ENCODE data around the gene AK4.

Gene AK4

DNA sequence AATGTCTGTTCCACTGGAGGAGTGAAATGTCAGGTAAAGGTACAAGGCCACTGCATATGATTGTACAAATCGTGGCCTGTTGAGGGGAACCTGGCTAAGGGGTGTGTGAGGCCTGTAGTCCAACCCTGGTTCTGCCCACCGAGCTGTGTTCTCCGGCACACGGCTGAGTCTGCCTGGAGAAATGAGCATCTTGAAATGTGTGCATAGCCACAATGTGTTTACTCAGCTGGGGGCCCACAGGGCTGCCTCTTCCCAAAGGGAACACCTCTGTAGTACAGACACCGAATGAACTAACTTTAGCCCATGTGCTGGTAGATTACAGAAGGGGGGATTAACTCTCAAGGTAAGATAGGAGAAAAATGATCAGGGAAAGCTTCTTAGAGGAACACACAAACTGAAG is 30.2 kb downstream of the AK4 start:
- DNase-seq, result no peak

DNA sequence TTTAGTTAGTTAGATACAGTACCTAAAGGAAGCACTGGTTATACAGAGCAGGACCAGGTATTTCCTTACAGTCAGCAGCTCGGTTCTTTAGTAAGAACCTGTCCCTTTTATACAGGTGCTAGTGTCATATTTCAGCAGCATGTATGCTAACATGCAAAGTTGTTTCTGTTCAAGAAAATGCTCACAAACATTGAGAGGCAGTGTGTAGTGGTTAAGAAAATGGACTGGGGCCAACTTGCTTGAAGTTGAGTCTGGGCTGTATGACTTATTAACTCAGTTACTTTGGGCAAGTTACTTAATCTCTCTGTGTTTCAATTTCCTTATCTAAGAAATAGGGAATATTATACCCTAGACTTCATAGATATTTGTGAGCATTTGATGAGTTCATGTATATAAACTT is 31.1 kb downstream of the AK4 start:
- no peak for DNase-seq

DNA sequence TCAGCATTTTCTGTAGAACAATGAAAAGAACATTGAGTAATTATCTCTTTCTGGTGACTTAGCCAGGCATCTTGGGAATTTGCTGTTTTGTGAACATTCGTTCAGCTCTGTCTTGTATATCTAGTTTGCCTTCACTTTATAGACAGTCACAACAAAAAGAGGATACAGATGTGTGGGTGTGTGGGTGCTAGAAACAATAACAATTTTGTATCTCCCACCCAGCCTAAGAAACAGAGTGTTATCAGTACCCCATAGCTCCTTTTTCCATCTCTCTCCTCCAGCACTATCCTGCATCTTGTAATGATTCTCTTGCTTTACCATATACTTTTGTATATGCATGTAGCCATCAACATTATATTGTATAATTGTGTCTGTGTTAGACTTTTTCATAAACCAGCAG is 33.0 kb downstream of the AK4 start:
- no peak for DNase-seq

DNA sequence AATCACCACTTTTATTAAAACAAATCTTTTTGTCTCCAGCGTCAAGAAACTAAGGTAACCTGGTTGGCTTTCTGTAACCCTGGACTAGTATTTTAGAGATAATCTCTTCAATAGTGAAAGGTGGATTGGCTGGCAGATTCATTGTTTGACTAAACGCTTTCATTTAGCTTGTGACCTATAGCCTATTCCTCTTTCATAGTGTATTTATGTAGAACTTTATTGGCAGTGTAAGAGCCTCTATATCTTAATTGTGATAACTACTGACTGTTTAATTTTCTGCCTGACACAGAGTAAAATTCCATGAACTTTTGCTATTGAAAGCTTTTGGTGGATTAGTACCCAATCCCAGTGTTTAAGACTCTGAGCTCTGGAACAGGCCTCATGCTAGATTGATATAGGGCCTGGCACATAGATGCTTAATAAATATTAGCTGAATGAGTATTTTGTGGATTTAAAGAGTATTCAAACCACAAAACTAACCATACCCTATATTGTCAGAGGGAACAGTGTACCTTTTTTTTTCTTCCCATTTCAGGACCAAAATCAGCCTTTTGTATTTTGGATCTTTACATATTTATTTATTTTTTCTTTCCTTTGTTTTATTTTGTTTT is 34.8 kb downstream of the AK4 start:
- DNase-seq, result no peak

DNA sequence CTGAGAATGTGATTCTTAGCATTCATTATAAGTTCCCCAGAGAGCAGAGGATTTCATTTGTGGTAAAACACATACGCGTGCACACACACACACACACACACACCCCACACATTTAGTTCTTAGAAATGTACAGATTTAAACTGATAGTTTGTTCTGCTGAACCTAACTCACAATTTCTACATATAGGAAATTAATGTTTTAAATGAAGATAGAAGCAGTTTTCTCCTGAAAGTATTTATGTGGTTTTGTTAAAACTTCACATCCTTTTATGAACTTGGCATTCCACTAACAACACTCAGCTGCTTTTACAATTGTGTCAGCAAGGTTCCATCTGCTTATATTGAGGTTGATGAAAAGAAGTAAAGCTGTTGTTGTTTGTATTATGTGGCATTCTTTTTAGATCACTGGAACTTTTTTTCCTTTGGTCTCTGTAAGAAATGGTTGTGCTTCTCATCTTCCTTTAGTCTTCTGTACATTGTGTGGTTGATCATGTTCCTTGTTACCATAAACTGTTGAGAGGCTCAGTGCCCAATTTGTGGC is 41.6 kb downstream of the AK4 start:
- DNase-seq, result no peak

DNA sequence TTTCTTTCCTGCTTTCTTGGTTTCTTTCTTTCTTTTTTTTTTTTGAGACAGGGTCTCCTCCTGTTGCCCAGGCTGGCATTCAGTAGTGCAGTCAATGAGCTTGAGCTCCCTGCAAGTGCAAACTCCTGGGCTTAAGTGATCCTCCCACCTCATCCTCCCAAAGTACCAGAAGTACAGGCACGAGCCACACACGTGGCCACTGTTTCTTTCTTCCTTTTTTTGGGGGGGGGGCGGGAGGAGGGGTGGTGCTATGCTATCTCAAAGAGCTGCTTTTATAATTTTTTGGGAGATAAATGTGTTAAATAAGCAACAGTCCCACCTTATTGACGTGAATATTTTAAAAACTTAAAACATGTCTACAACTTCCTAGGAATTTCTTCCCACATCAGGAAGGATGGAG is 42.2 kb downstream of the AK4 start:
- DNase-seq, result no peak

DNA sequence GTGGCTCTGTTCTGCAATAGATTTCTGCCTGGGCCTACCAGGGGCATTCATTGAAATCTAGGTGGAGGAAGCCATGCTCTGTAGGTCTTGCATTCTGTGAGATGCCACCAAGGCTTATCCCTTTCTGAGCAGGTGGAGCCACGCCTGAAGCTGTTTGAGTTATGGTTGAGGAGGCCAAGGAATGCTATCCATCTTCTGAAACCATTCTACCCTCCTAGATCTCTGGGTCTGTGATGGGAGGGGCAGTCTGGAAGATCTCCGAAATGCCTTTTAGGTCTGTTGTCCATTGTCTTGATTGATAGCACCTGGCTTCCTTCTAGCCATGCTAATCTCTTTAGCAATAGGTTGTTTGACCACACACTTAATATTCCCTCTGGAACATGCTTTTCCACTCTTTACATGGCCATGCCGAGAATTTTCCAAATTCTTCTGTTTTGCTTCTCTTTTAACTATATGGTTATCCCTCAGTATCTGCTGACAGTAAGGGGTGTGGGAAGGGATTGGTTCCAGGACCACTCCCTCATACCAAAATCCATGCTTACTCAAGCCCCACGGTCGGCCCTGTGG is 45.2 kb downstream of the AK4 start:
- no peak for DNase-seq

DNA sequence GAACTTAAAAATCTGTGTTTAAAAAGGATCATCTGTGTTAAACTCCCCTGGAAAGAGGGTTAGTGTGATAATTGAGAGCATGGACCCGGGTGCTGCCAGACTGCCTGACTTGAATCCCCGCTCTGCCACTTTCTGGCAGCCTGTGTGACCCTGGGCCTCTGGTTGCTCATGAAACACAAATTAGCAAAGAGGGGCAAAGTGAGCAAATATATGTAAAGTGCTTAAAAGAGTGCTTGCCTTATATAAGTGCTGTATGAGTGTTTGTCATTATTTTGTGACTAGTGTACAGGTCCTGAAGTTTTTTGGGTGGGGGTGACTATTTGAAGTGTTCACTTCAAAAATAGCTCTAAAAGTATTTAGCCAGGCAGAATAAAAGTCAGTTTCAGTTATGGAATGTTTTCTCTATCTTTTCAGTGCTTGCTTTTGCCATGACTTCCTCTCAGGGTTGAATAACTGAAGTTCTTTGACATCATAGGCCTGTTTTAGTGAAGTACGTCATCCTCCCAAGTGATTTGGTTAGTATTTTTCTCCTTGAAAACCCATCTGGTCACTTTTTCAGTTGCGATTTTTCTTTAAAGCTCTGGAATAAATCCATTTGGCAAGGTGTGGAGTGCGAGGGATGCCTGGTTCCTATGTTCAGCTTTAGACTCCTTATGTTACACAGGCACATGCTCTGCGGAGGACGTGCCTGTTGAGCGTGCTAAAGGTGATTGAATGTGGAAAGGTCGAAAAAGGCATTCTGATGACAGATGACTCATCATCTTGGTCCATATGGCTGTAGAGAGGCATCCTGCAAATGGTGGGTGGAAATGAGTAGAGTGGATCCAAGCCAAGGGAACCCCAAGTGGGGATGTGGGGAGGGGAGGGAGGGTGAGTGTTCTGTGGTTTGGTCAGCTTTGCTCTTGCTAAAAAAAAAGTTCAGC is 47.8 kb downstream of the AK4 start:
- DNase-seq, result no peak

DNA sequence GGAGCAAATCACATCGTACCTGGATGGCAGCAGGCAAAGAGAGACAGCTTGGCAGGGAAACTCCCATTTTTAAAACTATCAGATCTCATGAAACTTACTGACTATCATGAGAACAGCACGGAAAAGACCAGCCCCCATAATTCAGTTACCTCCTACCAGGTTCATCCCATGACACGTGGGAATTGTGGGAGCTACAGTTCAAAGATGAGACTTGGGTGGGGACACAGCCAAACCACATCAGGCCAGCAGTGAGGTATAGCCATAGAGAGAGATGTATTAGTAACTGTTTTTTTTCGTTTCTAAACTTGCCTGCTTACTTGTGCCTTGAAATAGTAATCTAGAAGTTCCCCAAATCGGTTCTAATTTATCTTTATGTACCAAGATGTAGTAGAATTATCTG is 48.9 kb downstream of the AK4 start:
- no peak for DNase-seq

DNA sequence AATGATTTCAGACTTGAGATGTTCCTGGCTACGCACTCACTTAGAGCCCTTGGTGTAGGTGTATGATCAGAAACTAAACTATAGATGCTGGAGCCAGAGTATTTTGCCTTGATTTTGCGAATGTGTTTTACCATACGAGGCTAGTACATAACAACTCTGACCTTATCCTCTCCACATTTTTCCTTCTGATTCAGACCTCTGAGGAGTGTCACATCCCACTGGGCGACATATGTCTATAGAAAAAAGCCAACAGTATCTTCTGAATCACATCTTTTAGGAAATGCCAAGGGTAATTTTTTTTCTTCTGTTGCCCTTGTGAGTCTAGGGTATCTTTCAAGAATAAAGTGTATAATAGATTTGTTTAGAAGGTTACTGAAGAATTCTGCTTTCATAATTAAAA is 49.6 kb downstream of the AK4 start:
- no peak for DNase-seq

DNA sequence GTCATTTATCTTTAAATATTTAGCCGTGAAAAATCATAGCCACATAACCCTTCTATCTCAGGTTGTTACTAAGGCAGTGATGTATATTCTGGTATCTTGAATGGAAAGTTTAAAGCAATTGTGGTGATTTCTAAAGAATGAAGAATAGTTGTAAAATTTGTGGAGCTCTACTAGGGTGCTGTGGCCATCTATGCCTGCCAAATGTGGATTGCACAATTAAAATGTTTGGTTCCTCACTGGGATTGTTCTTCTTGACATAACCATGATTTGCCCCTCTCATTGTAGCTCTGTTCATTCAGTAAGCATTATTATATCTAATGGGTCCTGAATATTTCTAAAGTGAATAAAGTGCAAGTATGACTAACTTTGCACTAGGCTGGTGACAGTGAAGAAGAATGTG is 50.1 kb downstream of the AK4 start:
- DNase-seq, result no peak

DNA sequence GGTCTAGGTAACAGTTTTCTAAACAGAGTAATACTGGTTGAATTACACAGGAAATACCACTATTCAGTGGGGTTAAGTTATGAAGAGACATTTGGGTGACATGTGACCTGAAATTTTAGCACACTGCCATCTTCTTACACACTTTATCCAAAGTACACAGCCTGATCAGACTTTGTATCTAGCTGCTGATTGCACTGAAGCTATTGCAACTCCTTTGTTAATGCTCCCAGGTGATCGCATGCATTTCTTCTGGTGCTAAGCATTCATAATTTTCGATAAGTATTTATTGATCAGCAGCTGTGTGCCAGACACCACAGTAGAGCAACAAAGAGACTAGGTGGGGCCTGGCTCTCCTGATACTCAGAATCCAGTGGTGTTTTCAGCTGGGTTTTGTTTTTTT is 52.4 kb downstream of the AK4 start:
- no peak for DNase-seq

DNA sequence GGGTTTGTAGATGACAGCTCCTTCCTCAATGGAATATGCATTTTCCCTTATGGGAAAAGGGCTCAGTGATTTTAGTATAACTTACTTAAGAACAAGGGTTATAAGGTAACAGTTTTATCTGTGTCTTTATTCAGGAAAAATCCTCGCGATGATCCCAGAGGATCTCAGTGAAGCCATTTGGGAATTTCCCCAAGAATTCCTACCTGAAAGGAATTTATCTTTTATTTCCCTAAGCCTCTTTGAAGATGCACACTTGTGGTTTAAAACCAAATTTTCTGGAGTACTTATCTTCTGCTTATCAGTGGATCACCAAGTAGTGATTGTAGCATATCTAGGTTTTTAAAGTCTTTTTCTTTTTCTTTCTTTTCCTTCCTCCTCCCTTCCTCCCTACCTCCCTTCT is 58.8 kb downstream of the AK4 start:
- no peak for DNase-seq

DNA sequence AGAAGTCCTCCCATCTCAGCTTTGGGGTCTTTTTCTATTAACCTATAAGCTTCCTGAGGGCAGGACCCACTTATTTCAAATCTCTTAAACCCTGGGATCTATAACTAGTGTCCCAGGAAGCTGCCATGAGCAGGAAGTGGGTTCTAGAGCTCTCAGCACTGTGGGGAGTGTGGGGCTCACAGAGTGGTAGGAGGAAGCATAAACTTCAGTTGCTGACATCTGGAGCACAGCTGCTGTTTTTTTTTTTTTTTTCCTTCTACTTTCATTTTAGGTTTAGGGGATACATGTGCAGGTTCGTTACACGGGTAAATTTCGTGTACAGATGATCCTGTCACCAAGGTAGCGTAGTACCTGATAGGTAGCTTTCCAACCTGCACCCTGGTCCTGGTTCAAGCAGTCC is 59.3 kb downstream of the AK4 start:
- no peak for DNase-seq

DNA sequence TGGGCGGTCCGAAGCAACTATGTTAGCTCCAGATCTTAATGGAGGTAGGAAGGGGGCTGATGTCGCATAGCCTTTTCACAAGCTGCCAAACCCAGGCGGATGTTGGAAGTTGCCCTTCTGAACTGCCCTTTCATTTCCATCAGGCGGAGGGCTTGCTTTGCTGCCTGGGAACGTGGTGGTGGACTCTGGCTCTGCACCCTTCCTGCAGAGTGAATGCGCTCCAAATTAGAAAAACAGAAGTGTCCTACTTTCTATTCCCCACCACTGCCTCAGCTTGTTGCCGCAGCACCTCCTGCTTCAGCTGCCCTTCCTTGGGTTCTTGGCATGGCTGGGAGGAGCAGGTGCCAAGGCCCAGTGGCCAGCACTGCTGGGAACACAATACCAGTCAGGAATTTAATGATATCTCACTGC is 60.6 kb downstream of the AK4 start:
- DNase-seq, result no peak

DNA sequence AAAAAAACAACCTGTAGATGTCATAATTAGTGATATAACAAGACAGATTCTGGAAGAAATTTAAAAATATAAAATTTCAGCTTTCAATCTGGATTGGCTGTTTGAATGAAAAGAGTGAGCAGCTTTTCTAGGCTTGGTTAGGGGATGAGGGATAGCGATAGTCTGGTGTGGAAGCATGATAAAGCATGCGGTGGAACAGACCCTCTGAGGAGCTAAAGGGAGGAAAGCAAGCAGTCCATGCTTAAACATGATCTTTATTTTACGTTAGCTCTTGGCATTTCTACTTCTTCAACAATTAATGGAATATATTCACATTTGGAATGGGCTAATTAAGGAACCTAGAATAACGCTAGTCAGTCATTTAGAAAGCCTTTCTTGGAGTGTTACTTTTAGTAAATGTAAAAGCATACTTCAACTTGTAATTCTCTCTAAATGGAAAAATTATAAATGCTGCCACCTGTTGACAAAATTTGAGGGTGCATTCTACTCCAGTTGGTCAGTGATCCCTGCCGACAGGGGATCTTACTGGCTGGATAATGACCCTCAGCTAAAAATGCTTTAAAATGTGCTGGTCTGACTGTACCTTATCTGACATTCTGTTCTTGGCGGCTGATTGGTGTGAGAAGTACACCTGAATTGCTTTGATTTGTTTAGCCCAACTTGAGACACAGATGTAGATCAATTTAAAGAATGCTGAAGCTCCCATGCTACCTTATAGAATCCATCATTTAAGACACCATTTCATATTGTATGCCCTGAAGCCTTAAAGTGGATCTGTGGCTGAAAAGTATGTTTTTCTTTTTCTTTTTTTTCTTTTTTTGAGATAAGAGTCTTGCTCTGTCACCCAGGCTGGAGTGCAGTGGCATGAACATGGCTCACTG is 61.2 kb downstream of the AK4 start:
- no peak for DNase-seq

DNA sequence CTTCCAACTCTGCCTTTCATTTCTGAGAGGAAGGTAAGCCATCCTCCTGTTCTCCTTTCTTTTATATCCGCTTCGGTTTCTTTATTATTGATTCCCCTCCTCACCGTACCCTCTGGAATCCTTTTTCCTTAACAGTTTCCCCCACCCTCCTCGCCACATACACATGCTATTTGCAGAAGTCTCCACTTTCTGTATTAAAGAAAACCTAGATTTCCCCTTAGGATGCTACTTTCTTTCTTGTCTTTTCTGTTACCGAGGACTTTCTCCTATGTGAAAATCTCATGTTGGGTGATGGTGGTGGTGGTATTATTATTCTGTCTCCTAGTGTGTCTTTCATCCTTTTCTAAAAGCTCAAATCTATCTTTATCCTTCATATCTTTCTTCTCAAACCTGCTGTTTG is 62.3 kb downstream of the AK4 start:
- no peak for DNase-seq

DNA sequence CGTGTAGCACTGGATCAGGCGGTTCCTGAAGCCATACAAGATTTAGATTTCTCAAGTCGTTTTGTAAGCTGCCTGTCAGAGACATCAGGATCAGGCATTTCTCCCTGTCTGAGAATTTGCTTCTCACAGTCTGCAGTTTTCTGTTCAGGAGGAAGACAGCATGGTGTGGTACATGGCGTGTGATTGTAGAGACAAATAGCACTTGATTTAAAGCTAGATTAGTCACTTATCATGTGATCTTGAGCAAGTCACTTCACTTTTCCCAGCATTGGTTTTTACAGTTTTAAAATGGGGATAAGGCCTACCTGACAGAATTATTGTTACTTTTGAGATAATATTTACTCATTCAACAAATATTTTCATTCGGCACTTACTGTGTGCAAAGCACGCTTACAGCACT is 63.3 kb downstream of the AK4 start:
- no peak for DNase-seq

DNA sequence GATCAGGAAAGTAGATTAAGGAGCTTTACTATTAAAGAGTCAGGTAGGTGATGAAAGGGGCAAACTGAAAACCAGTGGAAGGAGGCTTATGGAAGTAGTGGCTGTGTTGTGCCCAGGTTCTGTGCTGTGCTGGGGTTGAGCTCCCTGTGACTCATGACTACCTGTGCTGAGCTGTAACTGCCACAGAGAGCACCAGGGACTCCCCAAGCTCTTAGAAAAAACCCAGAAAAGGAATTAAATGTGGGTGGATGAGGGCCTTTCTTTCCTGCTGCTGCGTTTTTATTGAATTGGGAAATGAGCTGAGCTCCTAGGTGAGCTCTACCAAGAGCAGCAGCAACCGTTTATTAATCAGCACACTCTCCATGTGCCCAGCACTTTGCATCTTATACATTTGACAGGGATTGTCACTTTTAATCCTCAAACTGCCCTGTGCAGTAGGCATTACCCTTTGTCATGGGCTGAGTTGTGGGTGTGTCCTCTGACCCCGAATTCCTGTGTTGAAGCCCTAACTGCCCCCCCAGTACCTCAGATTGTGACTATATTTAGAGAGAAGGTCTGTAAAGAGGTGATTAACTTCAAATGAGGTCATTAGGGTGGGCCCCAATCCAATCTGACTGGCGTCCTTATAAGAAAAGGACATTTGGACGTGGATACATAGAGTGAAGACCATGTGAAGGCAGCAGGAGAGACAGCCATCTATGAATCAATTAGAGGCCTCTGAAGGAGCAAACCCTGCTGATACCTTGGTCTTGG is 65.4 kb downstream of the AK4 start:
- peak; percentile 31 for DNase-seq

DNA sequence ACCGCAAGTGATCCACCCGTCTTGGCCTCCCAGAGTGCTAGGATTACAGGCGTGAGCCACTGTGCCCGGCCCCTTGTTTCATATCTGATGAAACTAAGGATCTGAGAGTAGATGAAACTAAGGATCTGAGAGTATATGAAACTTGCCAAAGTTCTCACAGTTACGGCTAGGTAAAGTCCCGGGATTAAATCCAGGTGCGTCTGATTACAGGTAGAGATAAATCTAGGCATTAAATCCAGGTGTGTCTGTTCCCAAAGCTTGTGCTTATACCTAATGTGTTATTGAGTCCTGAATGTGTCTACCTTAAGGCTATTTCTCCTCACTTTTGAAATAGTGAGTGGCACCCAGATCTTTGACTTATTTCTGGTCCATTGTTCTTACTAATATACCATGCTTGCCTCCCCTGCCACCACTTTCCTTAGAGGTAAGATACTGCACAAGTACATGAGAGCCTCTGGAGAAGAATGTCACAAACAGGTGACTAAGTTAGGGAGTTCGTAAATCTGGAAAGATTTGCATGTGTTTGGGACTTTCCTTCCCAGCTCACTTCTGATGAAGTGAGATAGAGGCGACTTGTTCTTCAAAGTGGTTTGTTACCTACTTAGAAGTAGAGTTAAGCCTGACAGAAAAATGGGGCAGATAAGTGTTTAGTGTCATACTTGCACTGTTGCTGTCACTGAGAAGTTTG is 66.5 kb downstream of the AK4 start:
- no peak for DNase-seq

DNA sequence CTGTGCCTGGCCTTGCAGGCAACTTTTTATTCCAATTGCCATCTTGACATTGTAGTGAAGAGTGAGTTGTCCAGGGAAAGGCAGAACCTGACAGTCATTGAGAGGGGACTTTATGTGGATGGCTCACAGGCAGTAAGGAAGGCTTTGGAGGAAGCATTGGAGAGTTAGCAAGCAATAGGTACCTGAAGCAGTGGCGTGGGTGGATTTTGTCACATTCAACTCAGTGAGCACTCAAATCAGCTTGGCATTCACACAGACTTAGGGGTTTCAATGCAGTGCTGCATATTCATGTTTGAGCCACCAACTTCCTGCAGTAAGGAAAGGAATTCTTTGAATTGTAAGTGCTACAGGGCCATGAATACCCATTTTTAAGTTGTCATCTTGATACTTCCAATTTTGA is 69.0 kb downstream of the AK4 start:
- DNase-seq, result no peak

Measured in stimulated activated CD4-positive, alpha-beta T cell treated with anti-CD3 and anti-CD28 coated beads, Interleukin-1b, Interleukin-23, amount 100 ng/mL, for 48 hours (primary cell).